AG09309 (cell line): ENCODE measurements around the gene LRTM1.

ENCODE experiments used
- DNase-seq: peaks from one replicate; pipeline ENCODE4 v3.0.0-alpha.2; 2010; ENCODE audit warnings: low read depth
- H3K4me3 ChIP-seq: 2 replicates; pipeline ENCODE4 v1.5.1; 2011; ENCODE audit warnings: mild to moderate bottlenecking, low read depth, low read length, moderate library complexity; ENCODE audit not compliant: control insufficient read depth
- CTCF ChIP-seq: IDR thresholded peaks from 2 replicates; pipeline ENCODE4 v1.5.1; 2011; ENCODE audit warnings: mild to moderate bottlenecking, low read depth, low read length, inconsistent platforms; ENCODE audit not compliant: insufficient read depth, control insufficient read depth; ENCODE audit errors: missing control alignments

The LRTM1 gene

DNA sequence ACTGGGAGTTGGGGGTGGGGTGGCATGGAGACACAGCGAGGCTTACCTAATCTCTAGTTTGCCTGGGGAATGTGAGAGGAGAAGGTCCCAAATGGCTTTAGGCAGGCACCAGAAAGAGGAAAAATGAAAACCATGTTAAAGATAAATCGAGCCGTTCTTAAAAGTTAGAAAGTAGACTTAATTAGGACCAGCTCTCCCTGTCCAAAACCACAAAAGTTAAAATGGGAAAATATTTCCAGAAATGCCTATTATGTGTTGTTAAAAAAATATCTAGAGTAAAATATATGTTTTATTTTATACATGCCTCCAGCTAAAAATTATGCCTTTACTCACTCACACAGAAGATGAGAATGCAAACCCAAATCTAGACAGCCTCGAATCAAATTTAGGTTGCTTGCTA is 50.1 kb downstream of the LRTM1 start:
- no peak for DNase-seq
- TF ChIP-seq CTCF: no peak
- no peak overlapping the region for H3K4me3 ChIP-seq

- no peak for DNase-seq
- no peak for TF ChIP-seq CTCF
Observed at GRCh38 chr3:54876694-54877093, 51.2 kb downstream of the LRTM1 start.

DNA sequence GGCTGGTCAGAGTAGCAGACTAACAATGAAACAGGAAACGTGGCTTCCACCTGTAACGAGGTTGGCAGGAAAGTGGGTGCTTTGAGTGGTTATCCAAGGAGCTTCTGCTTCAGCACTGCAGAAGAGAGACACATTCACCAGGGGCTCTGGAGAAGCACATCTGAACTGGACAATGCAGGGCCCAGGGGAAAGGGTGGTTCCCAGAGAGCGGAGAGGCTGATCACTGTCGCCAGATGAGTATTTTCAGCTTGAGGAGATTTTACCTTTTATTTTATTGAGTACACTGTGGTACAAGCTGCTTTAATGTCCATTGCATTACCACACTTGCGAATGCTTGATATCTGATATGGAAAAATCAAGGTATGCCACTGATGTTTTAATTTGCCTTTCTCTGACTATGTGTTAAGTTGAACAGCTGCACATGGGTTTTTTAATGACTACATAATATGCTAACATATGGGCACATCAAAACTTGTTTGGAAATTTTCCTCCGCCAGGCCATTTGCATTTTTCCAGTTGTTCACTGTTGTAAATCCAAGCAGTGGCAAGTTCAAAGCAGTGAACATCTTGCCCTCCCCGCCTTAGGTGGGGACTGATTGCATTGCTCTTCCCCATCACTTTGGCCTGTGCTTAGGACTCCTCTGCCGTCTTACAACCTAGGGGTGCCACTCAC is 52.1 kb downstream of the LRTM1 start:
- DNase-seq: no peak
- H3K4me3 ChIP-seq: no peak overlapping the region
- TF ChIP-seq CTCF: no peak

More at GRCh38 chr3:54876694-54877093, 51.2 kb downstream of the LRTM1 start:
- no peak overlapping the region for H3K4me3 ChIP-seq

DNA sequence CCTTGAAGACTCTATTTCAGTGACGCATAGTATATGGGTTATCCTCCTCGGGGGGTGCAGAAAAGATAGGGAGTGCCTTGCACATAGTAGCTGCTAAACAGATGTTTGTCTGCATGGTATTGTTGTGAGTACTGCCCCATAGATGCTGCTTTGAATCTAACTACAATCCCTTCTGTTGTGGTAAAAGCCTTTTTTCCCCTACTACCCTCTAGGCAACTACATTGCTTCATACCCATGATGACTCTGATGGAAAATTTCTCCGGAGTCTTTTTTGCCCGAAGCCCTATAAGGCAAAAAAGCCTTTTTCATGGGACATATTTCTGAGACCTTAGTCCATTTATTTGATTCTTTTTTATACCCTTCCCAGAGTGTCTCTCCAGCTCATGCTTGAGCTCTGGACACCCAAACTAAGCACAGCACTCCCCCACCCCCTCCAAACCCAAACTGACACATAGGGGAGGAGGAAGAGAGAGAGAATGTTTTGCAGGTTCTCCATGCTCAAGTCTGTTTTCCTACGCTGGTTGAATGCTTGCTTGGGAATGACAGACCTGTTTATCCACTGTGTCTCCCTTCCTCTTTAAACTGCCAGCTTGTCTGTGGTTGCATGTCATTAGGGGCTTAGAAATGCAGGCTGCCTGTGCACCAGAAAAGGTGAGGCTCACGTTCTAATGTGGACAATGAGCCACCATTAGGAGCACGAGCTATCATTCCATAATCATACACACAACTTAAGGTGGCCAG is 52.9 kb downstream of the LRTM1 start:
- no peak for TF ChIP-seq CTCF
- no peak for DNase-seq
- no peak overlapping the region for H3K4me3 ChIP-seq

DNA sequence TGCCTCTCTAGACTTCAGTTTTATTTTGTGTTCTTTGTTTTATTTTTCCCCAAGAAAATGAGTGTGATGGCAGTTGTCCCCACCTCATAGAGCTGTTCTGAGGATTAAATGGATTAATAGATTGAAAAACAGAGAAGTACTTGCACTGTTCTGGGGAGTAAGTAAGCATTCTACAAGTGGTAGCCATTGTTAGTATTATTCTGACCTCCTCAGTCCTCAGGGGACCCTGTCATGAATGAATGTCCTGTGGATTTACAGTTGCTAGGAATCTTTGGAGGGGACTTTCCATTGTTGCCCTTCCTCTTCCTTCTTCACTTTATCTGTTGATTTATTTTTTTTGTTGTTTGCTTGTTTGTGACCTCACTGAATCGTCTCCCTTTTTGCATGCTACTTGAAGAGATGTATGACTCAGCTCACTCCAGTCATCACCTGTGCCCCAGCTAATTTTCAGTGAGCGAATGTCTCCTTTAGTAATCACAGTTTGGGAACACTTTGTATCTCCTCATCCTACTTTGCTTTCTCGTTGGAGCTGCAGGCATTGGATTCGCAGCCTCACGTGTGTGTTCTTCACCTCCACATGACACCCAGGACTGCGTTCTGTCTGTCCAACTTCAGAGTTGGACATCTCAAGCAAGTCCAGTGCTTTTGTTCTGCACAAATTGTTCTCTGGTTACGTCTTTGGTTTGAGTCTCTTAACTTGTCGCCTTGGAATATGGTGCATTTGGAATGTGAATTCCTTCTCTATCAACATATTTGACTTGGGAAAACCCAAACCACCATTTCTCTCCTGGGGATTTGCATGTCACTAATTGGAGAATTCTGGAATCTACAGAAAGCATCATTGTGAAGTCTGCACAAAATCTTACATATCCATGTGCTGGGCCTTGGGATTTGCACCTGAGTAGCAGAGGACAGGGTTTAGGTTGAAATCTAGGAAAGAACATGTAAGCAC is 54.5 kb downstream of the LRTM1 start:
- no peak for TF ChIP-seq CTCF
- no peak overlapping the region for H3K4me3 ChIP-seq
- no peak for DNase-seq

DNA sequence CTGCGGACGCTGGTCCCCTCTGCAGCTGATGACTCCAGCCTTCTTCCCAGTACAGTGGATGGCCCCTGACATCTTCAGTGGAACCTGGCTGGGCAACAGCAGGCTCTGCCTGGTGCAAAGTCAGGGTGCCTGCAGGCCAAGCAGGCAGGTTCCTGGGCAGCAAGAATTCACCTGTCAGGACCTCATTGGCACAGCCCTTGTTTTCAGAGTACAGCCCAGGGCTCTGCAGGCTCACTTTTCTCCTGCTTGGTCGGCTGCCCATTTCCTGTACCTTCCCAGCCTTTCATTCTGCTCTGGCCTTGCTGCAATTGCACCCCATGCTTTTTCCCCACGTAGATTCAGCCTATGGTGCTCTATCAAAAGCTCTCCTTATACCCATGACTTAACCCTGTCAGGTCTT is 56.0 kb downstream of the LRTM1 start:
- no peak overlapping the region for H3K4me3 ChIP-seq
- no peak for TF ChIP-seq CTCF
- no peak for DNase-seq
